AG20443 (cell line): ENCODE measurements around the gene GARRE1.

ENCODE experiments used
- DNase-seq: peaks from one replicate; pipeline ENCODE4 v3.0.0; 2012; ENCODE audit warnings: low spot score, mixed read lengths

The GARRE1 gene

DNA sequence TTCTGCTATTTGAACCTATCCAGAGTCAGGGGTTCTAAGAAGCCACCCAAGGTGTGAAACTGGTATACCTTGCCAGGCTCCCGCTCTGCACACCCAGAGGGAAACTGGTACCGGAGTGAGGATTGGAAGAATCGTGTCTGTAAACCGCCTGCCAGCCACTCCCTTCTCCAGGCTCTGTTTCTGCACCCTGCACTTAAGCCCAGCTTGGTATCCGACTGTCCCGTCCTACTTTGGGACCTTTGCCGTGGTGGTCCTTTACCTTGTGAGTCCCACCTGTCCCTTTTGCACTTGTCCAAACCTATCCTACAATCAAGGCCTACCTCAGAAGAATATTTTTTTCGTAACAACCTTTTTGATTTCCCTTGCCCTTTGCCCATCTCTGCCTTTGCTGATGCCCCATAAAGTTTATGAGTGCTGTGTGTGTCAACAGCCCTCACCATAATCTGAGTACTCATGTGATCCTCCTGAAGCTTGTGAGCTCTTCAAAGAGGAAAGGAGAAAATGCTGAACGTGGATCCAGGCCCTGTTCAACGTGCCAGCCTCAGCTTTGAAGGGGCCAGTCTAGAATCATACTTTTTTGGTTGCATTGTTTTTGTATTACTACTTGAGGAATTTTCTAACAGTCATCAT, 44.7 kb downstream of the GARRE1 start:
- no peak for DNase-seq

DNA sequence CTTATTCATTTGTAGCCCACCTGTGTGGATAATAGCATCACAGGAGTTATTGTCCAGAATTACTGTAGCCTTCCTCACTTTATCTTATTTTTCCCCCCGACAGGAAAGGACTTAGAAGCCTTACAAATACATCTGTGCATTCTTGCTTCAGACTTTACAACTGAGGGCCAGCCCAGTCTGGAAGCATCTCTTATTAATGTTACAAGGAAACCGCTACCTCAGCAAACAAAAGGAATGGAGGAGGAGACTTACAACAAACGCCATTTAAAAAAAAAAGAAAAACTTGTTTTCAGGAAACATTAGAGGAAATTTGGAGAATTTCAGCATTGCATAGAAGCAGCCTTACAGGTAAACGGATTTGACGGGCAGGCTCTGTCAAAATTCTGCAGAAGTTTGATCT, 45.2 kb downstream of the GARRE1 start:
- DNase-seq, result no peak

DNA sequence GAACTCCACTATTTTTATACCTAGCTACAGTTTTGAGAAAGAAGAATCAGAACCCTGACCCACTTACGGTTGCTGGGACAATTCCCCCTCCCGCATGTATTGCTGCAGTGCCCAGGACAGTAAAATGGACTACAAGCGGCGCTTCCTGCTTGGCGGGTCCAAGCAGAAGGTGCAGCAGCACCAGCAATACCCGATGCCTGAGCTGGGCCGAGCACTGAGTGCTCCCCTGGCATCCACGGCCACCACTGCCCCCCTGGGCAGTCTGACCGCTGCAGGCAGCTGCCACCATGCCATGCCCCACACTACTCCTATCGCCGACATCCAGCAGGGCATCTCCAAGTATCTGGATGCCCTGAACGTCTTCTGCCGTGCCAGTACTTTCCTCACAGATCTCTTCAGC, 46.0 kb downstream of the GARRE1 start:
- DNase-seq, result no peak

DNA sequence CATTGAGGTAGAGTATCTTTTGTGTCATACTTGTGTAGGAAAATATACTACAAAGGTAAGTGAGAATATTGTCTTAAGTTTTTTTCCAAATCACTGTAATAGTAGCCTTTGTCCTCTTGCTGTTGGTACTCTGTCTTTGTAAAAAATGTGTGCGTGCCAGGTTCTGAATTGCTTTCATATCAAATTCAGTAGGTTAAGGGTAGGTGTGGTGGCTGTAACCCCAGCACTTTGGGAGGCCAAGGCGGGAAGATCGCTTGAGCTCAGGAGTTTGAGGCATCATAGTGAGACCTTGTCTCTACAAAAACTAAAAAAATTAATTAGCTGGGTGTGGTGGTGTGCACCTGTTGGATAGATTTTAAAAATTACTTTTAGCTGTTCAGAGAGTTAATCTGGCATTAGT, 46.6 kb downstream of the GARRE1 start:
- DNase-seq, result no peak
